ENCODE measurements around the gene SSR2. TPM values are rescaled to one million over a fixed set of nuclear protein-coding genes. Genes with fewer than 3 reads are reported as not detected.

The SSR2 gene
- total RNA-seq, 1 donor from 2014 or later: 427 TPM

DNA sequence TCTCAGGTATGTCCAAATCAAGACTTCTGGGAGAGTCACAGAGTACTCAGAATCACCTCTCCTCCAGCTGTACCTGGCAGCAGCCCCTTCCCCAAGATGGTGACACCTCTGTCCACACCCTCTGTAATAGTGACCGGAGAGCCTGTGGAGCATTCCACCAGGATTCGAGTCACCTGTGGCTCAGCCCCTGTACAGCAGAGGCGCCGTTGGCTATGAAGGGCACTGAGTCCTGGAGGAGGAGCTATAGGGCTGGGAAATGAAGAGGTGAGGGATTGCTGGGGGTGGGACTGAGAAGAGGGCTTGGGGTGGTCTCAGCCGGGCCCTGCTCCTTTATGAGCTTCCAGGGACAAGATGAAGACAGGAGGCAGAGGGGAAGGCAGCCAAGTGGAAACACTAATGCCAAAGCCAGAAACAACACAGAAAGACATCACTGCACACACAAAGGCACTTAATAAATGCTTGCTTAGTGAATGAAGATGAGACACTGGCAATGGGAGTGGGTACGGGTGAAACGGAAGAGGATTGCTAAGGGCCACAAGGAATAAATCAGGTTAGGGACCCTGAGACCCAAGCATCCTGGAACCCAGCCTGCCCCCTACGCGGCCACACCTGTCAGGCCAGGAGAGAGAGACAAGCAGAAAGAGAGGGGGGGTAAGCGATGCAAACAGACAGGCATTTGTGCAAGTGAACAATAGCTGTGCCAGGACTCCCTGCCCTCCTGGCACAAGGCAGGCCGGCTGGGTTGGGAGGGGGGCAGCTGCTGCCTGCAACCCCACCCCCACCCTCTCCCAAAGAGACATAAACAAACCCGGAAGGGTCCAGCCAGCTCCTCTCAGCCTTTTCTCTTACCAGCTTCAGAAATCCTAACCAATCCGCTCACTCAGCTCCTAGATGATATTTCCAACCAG is 46.3 kb downstream of the SSR2 start:
- DNase-seq (ENCODE audit: low read depth, low spot score): no peak

DNA sequence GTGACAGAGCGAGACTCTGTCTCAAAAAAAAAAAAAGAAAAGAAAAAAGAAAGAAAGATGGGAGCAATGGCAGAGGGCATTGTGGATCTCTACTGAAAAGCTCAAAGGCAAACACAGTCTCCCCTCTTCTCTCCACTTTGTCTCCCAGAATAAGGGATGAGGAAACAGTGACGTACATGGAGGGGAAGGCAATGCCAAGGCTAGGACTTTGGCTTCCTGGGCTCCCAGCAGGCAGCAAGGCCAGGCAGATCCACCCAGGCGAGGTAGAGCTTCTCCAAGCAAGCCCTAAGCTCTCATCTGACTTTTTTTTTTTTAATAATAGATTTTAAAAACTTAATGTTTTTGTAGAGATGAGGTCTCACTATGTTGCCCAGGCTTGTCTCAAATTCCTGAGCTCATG is 47.0 kb downstream of the SSR2 start:
- no peak for DNase-seq (ENCODE audit: low read depth, low spot score)

DNA sequence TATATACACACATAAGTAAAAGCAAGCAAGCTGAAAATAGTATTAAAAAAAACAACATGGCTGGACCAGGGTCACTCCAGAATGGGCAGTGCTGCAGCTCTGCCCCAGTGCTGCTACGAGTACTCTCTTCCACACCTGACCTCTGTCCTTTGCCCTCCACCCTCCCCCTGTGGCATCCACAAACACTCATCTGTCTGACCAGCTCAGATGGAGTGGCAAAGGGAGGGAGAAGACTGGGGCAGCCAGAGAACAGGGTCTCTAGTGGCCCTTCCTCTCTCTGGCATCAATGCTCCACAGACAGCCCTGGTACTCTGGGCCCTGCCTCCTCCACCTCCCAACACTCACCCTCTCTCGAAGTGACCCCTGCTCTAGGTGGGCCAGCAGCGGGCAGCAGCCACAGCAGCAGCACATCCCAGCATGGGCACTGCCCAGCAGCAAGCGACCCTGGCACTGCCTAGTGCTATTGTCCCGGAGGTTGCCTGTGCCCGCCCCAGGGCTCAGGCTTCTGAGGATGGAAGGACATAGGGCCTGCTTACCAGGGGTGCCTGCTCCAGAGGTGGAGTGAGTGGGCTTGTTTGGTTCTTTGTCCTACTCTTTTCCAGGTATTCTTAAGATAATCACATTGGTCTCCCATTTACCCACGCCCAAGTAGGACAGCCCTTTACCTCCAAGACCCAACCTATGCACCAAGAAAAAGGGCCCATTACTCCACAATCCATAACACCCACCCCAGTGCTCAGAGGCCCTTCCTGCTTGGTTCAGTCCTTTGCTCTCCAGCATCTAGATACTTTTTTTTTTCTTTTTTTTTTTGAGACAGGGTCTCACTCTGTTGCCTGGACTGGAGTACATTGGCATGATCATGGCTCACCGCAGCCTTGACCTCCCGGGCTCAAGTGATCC is 48.6 kb downstream of the SSR2 start:
- DNase-seq (ENCODE audit: low read depth, low spot score): no peak

DNA sequence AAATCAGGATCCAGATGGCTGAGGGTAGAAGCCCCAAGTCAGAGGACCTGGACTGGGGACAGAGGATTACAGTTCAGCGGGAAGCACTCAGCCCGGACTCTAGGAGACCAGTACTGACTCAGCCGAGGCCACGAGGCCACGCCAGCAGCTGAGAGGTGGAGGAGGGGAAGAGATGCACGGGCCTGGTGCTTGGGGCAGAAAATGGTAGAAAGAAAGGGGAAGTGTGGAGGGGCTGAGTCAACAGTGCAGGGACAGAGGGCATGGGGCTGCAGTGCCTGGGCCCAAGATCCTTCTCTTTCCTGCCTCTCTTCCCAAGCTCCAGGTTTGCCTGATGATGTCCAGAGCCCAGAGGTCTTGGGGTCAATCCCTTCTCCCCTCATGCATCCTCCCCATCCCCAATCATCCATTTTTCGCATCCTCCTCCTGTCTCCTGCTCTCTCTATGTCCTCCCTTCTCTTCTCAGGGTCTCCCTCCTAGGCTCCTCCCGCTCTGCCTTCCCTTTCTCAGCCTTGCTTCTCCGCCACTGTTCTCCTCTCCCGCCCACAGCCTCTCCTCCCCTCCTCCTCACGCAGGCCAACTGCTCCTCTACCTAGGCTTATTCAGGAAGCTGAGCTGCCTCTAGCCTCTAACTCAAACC is 50.1 kb downstream of the SSR2 start:
- DNase-seq (ENCODE audit: low read depth, low spot score): peak; percentile 74

DNA sequence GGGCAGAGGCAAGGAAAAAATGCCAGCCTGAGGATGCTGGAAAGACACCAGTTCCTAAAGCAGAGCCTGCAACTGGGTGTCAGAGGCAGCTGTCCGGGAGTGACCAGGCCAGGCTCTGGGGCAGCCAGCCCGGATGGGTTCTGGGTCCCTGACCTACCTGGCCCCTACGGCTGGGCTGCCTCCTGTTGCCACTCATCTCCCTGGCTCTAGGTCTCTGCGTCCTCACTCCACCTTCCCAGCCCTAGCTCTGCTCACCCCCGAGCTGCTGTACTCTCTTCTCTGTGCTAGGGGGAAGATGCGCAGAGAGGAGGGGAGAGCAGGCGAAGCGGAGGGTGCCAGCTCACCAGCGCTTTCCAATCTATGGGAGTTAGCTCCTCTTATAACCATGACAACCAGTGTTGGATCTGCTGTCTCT is 51.4 kb downstream of the SSR2 start:
- no peak for DNase-seq (ENCODE audit: low read depth, low spot score)

DNA sequence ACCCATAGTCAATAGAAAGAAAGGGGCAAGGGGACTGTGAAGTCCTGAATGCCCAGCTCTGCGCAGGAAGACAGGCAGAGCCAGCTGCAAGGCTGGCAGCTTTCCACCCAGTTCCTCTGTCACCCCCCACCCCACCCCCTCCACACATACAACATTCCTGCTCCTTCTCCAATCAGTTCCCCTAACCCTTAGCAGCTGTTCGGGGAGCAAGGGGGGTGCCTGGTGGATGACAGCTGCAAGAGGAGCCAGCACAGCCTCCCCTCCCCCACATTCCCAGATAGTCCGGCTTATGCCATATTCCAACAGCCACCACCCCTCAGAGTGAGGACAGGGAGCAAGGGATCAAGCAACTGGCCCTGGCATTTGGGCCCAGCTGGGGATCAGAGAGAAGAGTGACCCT is 52.1 kb downstream of the SSR2 start:
- DNase-seq (ENCODE audit: low read depth, low spot score): no peak

DNA sequence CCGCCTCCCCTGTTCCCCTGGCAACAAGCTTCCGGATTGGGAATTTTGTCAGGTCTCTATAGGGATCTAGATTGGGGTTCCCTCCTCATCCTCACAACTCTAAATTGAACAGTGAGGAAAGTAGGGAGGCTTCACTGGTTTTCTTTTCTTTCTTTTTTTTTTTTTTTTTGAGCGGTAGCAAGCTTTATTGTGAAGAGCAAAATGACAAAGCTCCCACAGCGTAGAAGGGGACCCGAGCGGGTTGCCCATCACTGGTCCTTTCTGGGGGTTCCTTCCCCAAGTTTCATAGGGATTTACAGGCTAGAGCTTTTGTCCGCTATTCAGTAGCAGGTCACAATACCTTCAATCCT is 52.7 kb downstream of the SSR2 start:
- no peak for DNase-seq (ENCODE audit: low read depth, low spot score)

DNA sequence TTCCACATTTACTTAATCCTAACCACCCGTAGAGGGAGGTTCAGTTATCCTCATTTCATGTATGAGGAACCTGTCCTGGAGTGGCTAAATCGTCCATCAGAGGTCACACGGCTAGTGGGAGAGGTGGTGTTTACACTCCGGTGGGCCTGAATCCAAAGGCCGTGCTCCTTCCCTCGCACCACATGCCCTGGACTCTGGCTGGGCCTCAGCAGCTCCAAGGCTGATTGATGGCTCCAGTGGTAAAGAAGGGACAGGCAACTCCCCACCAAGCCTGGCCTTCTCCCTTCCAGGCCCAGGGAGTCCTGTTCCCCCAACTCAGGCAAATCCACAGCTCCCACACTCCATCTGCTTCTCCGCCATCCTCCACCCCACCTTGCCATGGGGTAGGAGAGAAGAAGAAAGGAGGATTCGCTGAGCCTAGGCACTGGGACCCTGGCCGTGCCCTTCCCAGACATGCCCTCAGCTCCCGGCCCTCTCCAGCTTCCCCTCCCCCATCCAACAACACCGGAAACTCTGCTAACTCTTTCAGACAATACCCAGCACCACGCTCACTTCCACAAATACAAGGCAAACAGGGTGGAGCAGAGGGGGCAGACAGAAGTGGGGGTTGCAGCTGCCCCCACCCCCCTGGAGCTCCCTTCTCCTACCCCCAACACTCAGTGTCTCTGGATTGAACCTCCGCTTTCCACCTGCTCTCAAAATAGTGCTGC is 53.3 kb downstream of the SSR2 start:
- no peak for DNase-seq (ENCODE audit: low read depth, low spot score)

DNA sequence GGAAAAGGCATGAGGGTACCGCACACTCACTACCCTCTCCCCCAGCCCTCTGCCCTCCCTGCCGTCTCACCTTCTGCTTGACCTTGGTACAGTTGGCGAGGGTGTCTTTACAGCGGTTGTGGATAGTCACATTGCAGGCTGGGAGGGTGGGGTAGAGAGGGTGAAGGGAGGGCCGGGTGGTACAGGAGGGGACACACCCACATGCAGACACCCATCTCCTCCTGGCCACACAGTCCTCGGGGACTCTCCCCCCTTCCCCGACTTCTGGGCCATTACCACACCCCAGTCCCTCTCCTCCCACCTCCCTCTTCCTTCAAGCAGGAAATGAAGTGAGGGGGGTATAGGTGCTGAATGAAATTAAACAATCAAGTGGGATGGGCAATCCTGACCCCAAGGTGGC is 54.0 kb downstream of the SSR2 start:
- no peak for DNase-seq (ENCODE audit: low read depth, low spot score)

DNA sequence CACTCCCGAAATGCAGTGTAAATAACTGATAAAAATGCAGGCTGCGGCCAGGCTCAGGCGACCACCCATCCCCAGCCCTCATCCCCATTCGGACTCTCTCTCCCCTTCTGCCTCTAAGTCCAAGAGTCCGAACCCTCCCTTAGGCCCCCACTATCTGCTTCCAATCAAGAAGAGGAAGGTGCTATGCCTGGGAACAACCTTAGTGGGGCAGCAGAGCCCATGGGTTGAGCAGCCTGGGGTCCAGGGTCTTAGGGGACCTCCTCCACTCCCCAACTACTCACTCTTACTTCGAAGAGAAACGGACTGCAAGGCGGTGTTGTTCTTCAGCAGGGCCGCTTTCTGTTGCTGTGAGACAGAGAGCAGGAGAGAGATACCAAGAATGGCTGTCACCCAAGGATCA is 54.6 kb downstream of the SSR2 start:
- no peak for DNase-seq (ENCODE audit: low read depth, low spot score)

DNA sequence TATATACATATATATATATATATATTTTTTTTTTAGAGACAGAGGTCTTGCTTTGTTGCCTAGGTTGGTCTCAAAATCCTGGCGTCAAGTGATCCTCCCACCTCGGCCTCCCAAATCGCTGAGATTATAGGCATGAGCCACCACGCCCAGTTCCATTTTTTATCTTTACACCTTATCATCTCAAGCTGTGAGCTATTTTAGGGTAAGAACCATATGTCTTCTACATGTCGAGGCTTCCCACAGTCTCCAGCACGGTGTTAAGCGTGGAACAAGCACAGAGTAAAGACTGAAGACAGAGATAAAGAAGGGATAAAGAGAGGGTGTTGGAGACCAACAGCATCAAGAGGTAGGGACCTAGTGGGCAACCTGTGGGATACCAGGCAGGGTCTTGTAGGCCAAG is 56.6 kb downstream of the SSR2 start:
- DNase-seq (ENCODE audit: low read depth, low spot score): no peak

DNA sequence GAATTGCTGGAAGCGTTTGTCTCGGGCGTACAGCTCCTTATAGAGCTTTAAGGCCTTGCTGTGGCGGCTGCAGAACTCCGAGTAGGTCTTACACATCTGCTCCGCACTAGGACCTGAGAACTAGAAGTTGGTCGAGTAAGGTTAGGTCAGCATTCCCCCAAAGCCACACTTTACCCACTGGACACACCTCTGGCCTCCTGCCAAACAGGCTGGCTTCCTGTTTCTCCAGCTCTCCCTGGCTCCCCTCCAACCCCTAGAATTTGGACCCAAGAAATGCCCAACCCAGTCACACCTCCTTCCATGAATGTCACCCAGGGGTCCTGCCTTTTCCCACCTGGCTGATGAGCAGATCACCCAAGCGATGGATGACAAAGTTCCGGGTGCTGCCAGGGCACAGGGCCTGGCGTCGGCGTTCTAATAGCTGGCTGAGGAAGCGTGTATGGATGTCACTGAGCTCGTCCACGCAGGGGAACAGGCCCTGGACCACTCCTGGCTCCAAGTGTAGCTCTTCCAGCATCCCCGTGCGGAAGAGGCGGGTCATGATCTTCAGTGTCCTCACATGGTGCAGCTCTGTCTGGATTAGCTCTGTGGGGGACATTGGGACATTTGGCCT is 58.0 kb downstream of the SSR2 start:
- DNase-seq (ENCODE audit: low read depth, low spot score): no peak

DNA sequence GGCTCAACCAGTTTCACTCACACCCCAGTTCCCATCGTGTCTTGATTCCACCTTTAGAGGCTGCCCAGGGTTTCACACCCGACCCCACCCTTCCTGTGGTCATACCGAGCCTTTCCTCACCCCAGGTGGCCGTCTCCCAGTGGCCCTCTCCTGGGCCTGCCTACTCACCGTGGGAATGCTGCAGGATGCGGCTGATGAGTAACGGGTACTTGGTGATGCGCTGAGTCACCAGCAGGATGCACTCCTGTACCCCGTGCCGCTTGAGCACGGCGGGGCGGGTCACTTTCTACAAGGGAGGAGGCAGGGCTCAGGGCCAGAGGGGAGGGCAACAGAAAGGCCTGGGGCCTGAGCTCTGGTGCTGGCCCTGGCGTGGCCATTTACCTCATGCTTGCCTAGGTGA is 58.8 kb downstream of the SSR2 start:
- DNase-seq (ENCODE audit: low read depth, low spot score): peak; percentile 87

DNA sequence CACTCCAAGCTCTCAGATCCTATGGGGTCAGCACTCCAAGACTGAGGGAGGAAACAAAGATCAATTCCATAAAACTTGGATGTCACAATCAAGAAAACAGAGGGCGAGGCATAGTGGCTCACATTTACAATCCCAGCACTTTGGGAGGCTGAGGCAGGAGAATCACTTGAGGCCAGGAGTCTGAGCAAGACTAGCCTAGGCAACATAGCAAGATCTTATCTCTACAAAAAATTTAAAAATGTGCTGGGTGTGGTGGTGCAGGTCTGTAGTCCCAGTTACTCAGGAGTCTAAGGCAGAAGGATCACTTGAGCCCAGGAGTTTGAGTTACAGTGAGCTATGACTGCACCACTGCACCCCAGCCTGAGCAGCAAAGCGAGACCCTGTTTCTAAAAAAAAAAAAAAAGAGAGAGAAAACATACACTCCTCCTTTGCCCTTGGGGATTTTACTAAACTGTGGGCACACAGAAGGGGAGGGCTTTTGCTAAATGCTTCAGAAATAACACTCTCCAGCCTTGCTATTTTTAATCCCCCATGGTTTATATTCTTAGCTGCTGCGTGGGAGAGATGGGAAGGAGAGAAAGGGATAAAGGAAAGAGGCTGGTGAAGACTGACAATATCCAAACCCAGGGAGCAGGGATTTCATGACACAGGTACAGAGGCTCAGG is 60.5 kb downstream of the SSR2 start:
- no peak for DNase-seq (ENCODE audit: low read depth, low spot score)

Other genes starting within 250 kb of the SSR2 start
- 21.6 and 27.0 TPM in 2 replicates for gene GON4L, start 163.7 kb downstream of the SSR2 start, total RNA-seq
- 33.0 and 53.4 TPM in 2 replicates for gene SYT11, start 161.4 kb downstream of the SSR2 start, total RNA-seq
- gene RIT1, start 109.6 kb downstream of the SSR2 start, total RNA-seq: 37.7 and 49.3 TPM in 2 replicates
- 23.7 and 35.6 TPM in 2 replicates for gene KHDC4, start 86.5 kb downstream of the SSR2 start, total RNA-seq
- 0.14 TPM in 1 of 2 replicates, not detected in the other for gene RXFP4, start 79.3 kb downstream of the SSR2 start, total RNA-seq
- gene ARHGEF2, start 42.4 kb downstream of the SSR2 start, total RNA-seq: 71.3 and 107 TPM in 2 replicates
- gene UBQLN4, start 32.8 kb upstream of the SSR2 start, total RNA-seq: 16.2 and 20.6 TPM in 2 replicates
- 72.6 and 92.1 TPM in 2 replicates for gene LAMTOR2, start 33.8 kb upstream of the SSR2 start, total RNA-seq
- not detected in 2 replicates for gene RAB25, start 40.2 kb upstream of the SSR2 start, total RNA-seq
- 5.0 and 6.5 TPM in 2 replicates for gene MEX3A, start 61.5 kb upstream of the SSR2 start, total RNA-seq
- gene LMNA, start 93.8 kb upstream of the SSR2 start, total RNA-seq: 942 and 1,011 TPM in 2 replicates
- 0.42 and 0.59 TPM in 2 replicates for gene SEMA4A, start 132.6 kb upstream of the SSR2 start, total RNA-seq
- gene SLC25A44, start 173.2 kb upstream of the SSR2 start, total RNA-seq: 12.8 and 15.0 TPM in 2 replicates
- 48.9 and 54.3 TPM in 2 replicates for gene PMF1, start 192.1 kb upstream of the SSR2 start, total RNA-seq
- 0.13 and 0.32 TPM in 2 replicates for gene BGLAP, start 221.2 kb upstream of the SSR2 start, total RNA-seq
- 0.07 TPM in 2 replicates for gene PAQR6, start 227.1 kb upstream of the SSR2 start, total RNA-seq

Data from pulmonary artery endothelial cell (primary cell).